ENCODE data around the gene ZC3H12A.

DNA sequence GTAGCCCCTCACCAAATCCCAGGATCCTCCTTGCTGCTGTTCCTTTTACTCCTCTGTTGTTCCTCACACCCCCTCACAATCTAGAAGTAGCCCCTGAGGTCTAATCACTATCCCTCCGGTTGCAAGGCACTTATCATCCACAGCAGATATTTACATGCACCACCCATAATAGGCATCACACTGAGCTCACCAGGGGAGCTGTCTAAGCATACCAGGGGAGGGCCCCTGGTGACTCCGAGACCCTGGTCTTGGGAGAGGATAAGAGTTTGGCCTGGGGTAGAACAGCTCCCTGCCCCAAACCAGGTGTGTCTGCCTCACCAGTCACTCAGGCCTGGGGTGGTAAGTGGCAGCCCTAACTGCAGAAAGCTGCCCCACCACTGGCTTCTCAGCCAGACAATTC is 37.3 kb upstream of the ZC3H12A start:
- TF ChIP-seq POLR2A (IDR thresholded peaks at IDR 0.05; ENCODE audit: low read length) (no peak), KDM1A (IDR thresholded peaks at IDR 0.05; ENCODE audit: low read depth) (no peak), RAD21 (conservative IDR thresholded peaks at IDR 0.05 in 1 of 2, IDR thresholded peaks at IDR 0.05 in 1 of 2) (no peak), FOSL2 (IDR thresholded peaks at IDR 0.05) (no peak), FOSL2 (CRISPR knock-in tag; IDR thresholded peaks at IDR 0.05) (no peak), JUN (IDR thresholded peaks at IDR 0.05) (no peak), ZFP36 (IDR thresholded peaks at IDR 0.05; ENCODE audit: borderline replicate concordance, partially characterized antibody) (no peak), RARB (CRISPR knock-in tag; IDR thresholded peaks at IDR 0.05) (no peak), MYC (IDR thresholded peaks at IDR 0.05; ENCODE audit: borderline replicate concordance, low read length) (no peak), MAFK (IDR thresholded peaks at IDR 0.05; ENCODE audit: partially characterized antibody) (no peak)
- TF ChIP-seq, protein P1, sequence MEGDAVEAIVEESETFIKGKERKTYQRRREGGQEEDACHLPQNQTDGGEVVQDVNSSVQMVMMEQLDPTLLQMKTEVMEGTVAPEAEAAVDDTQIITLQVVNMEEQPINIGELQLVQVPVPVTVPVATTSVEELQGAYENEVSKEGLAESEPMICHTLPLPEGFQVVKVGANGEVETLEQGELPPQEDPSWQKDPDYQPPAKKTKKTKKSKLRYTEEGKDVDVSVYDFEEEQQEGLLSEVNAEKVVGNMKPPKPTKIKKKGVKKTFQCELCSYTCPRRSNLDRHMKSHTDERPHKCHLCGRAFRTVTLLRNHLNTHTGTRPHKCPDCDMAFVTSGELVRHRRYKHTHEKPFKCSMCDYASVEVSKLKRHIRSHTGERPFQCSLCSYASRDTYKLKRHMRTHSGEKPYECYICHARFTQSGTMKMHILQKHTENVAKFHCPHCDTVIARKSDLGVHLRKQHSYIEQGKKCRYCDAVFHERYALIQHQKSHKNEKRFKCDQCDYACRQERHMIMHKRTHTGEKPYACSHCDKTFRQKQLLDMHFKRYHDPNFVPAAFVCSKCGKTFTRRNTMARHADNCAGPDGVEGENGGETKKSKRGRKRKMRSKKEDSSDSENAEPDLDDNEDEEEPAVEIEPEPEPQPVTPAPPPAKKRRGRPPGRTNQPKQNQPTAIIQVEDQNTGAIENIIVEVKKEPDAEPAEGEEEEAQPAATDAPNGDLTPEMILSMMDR (IDR thresholded peaks at IDR 0.05), result no peak
- TF ChIP-seq, protein P2, sequence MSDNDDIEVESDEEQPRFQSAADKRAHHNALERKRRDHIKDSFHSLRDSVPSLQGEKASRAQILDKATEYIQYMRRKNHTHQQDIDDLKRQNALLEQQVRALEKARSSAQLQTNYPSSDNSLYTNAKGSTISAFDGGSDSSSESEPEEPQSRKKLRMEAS (IDR thresholded peaks at IDR 0.05), result no peak
- TF ChIP-seq, protein P3, sequence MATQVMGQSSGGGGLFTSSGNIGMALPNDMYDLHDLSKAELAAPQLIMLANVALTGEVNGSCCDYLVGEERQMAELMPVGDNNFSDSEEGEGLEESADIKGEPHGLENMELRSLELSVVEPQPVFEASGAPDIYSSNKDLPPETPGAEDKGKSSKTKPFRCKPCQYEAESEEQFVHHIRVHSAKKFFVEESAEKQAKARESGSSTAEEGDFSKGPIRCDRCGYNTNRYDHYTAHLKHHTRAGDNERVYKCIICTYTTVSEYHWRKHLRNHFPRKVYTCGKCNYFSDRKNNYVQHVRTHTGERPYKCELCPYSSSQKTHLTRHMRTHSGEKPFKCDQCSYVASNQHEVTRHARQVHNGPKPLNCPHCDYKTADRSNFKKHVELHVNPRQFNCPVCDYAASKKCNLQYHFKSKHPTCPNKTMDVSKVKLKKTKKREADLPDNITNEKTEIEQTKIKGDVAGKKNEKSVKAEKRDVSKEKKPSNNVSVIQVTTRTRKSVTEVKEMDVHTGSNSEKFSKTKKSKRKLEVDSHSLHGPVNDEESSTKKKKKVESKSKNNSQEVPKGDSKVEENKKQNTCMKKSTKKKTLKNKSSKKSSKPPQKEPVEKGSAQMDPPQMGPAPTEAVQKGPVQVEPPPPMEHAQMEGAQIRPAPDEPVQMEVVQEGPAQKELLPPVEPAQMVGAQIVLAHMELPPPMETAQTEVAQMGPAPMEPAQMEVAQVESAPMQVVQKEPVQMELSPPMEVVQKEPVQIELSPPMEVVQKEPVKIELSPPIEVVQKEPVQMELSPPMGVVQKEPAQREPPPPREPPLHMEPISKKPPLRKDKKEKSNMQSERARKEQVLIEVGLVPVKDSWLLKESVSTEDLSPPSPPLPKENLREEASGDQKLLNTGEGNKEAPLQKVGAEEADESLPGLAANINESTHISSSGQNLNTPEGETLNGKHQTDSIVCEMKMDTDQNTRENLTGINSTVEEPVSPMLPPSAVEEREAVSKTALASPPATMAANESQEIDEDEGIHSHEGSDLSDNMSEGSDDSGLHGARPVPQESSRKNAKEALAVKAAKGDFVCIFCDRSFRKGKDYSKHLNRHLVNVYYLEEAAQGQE (IDR thresholded peaks at IDR 0.05), result no peak
